Kidney (tissue), 14 donors: ENCODE measurements around the gene NPAS3. TPM values are rescaled to one million over a fixed set of nuclear protein-coding genes. Genes with fewer than 3 reads are reported as not detected.

Source experiments
- DNase-seq, 5 donors: peaks; one replicate each; pipeline ENCODE4 v3.0.0-alpha.2; 2013 to 2020
- FAIRE-seq: peaks from 2 replicates; lab custom pipeline; 2012; peaks lifted over from hg19 to GRCh38; lab: Jason Lieb, UNC
- H3K27ac ChIP-seq, 2 donors: one replicate each; pipeline ENCODE4 v1.7.0; 2013; ENCODE audit warnings: low read depth in 2 of 2, low read length in 2 of 2, inconsistent platforms in 1 of 2
- H3K27me3 ChIP-seq: one replicate; pipeline ENCODE4 v1.7.1; 2013; ENCODE audit warnings: low read length, inconsistent platforms; ENCODE audit not compliant: control insufficient read depth, insufficient read depth
- H3K36me3 ChIP-seq, 3 donors: one replicate each; pipeline versions ENCODE4 v1.7.0 to v1.7.1; 2013; ENCODE audit warnings: low read length in 3 of 3, control low read depth in 1 of 3, inconsistent platforms in 1 of 3; ENCODE audit not compliant: insufficient read depth in 3 of 3, control insufficient read depth in 2 of 3
- H3K4me1 ChIP-seq, 3 donors: one replicate each; pipeline versions ENCODE4 v1.7.0 to v1.7.1; 2013; ENCODE audit warnings: low read length in 3 of 3, inconsistent platforms in 1 of 3, low read depth in 1 of 3; ENCODE audit not compliant: control insufficient read depth in 2 of 3, insufficient read depth in 2 of 3
- H3K4me3 ChIP-seq, 3 donors: one replicate each; pipeline versions ENCODE4 v1.7.0 to v1.8.1; 2013; ENCODE audit warnings: low read length in 3 of 3, control low read depth in 1 of 3, inconsistent platforms in 1 of 3
- H3K9ac ChIP-seq, 3 donors: one replicate each; pipeline versions ENCODE4 v1.7.0 to v1.7.1; 2013; ENCODE audit warnings: low read length in 3 of 3, control low read depth in 1 of 3, inconsistent platforms in 1 of 3
- H3K9me3 ChIP-seq, 3 donors: one replicate each; pipeline versions ENCODE4 v1.7.0 to v1.7.1; 2013; ENCODE audit warnings: low read length in 3 of 3, control low read depth in 1 of 3, inconsistent platforms in 1 of 3; ENCODE audit not compliant: control insufficient read depth in 2 of 3, insufficient read depth in 1 of 3
- intact Hi-C: fragments of 100-400 bp; cut with DNase I; formaldehyde crosslinking; loops from one replicate; pipeline ENCODE4 v1.11.1; 2022
- polyA plus RNA-seq: library from polyadenylated mRNA; stranded (reverse); fragments of 350-450 nt; fragmentation: Illumina TruSeq; extraction: RNeasy Lipid Tissue Mini Kit (QIAGEN cat#74804); gene quantifications from one replicate; pipeline ENCODE4 v1.2.3, GENCODE V29; 2014; ENCODE audit warnings: low read depth, low replicate concordance; ENCODE audit not compliant: insufficient read depth
- total RNA-seq: library from RNA; stranded (reverse); fragmentation: NEBNext Ultra II Directional; extraction: Animal tissue kit (Norgen Biotek cat#: 25700); gene quantifications from one replicate; pipeline ENCODE4 v1.2.1, GENCODE V29; 2021
- TF ChIP-seq, protein P1 (sequence below): IDR thresholded peaks from 3 replicates; pipeline ENCODE4 v1.5.1; 2012; ENCODE audit warnings: mild to moderate bottlenecking, moderate library complexity, borderline replicate concordance; ENCODE audit not compliant: insufficient read depth; ENCODE audit errors: extremely low read depth
- donor health status: control.
- donor health status: control.
- donor health status: control.
- donor health status: control.
- donor health status: control.
- donor health status: DM: yes; HTN: yes; CAD: no.
- donor health status: Normal renal cell carcinoma (clear cell type).

NPAS3 gene
- total and polyA plus RNA-seq, 2 donors from 2014 or later = 0.82 to 5.0 TPM

DNA sequence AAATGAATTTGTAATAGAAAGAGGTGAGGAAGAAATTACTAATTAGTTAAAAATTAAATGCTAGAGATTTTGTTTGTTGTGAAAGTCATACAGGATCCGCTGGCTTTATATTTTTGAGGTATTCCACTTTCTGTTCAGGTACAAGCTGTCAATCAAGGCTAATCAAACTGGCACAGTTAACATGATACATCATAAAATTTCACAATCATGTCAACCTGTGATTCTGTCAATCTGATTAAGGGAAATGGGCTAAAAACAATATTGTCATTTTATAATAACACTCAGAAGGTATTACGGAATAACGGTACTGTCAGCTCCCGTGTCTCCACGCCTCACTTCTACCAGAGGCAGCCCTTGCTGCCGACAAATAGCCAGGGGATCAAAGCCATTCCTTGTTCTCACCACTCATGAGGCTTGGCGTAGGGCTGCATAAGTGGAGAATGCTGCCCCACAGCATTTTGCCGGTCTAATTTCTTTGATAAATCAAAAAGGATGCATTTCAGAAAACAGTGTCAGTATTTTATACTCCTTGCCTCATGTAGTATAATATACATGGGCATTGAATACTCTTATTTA lies 352.9 kb downstream of the NPAS3 start:
- H3K27ac ChIP-seq = no peak overlapping the region
- H3K27me3 ChIP-seq = no peaks in the 10 kb centered on the region
- H3K4me1 ChIP-seq = no peaks in the 10 kb centered on the region
- intact Hi-C loops = no loop called here
- H3K36me3 ChIP-seq = no peaks in the 10 kb centered on the region
- no peaks in the 10 kb centered on the region for H3K9me3 ChIP-seq
- no peak overlapping the region for H3K4me3 ChIP-seq
- no peak for DNase-seq
- TF ChIP-seq, protein P1, sequence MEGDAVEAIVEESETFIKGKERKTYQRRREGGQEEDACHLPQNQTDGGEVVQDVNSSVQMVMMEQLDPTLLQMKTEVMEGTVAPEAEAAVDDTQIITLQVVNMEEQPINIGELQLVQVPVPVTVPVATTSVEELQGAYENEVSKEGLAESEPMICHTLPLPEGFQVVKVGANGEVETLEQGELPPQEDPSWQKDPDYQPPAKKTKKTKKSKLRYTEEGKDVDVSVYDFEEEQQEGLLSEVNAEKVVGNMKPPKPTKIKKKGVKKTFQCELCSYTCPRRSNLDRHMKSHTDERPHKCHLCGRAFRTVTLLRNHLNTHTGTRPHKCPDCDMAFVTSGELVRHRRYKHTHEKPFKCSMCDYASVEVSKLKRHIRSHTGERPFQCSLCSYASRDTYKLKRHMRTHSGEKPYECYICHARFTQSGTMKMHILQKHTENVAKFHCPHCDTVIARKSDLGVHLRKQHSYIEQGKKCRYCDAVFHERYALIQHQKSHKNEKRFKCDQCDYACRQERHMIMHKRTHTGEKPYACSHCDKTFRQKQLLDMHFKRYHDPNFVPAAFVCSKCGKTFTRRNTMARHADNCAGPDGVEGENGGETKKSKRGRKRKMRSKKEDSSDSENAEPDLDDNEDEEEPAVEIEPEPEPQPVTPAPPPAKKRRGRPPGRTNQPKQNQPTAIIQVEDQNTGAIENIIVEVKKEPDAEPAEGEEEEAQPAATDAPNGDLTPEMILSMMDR = no peak
- no peak for FAIRE-seq
- no peak overlapping the region for H3K9ac ChIP-seq

DNA sequence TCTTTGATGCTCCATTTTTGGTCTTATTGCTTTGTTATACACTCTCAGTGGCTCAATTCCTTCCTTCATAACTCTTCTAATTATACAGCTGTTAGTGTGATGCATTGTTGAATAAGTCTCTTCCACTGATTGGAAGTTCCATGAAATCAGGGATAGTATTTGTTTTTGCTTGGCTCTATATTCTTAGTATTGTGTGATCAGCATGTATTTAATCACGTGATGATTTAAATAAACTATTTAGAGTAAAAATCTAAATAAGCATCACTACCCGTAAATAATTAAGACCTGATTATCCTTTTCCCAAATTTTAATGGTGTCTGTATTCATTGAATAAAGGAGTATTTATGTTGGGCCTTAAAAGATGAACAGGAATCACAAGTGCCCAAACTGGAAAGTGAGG lies 355.7 kb downstream of the NPAS3 start:
- Histone ChIP-seq H3K27me3 (no peaks in the 10 kb centered on the region), H3K9me3 (no peaks in the 10 kb centered on the region), H3K36me3 (no peaks in the 10 kb centered on the region), H3K27ac (no peak overlapping the region), H3K4me1 (no peaks in the 10 kb centered on the region), H3K4me3 (no peak overlapping the region), H3K9ac (no peak overlapping the region)
- TF ChIP-seq, protein P1 = no peak
- FAIRE-seq = no peak
- intact Hi-C loops = no loop called here
- DNase-seq = no peak

DNA sequence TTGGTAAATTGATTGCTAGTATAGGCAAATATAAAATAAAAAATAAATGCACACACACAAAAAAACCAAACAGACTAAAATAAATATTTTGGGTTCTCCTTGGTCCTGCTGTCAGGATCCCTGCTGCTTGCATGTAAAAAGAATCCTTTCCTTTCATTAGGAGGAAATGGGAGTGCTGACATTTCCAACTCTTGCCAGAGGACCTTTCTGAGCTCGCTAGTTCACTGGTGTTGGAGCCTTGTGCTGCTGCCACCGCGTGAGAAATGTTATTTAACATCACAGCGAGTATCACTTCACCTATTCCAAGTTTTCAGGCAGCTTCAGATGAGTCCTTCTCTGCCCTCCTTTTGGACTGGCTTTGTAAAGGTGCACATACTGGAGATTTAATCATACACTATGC lies 358.9 kb downstream of the NPAS3 start:
- TF ChIP-seq, protein P1 = no peak
- H3K36me3 ChIP-seq = no peaks in the 10 kb centered on the region
- FAIRE-seq (no peak), DNase-seq (no peak)
- intact Hi-C loops = no loop called here
- no peaks in the 10 kb centered on the region for H3K9me3 ChIP-seq
- no peaks in the 10 kb centered on the region for H3K4me1 ChIP-seq
- no peak overlapping the region for H3K9ac ChIP-seq
- no peak overlapping the region for H3K27ac ChIP-seq
- no peaks in the 10 kb centered on the region for H3K27me3 ChIP-seq
- no peak overlapping the region for H3K4me3 ChIP-seq

DNA sequence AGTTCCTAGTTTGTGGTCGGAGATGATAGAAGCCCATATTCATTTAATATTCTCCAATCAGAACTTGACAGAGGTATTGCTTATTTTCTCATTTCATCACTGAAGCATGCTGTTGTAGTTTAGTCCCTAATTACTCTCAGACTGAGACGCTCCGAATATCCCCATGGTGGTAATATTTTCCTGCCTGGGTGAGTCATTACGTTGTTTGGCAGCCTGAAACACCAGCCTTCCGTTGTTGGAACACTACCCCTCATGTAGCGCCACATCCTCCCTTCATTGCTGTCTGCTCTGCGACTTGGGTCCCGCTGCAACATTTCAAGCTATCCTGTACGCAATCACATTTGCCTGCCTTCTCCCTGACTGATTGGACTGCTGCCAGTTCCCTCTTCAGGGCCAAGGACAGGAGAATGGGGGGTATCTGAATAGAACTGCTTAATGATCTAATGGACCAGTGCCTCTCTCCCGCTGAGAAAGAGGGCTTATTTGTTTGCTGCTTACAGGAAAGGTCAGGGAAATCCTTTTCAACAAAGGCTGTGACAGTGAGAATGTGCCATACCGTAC lies 369.1 kb downstream of the NPAS3 start:
- H3K27me3 ChIP-seq = no peaks in the 10 kb centered on the region
- no peak overlapping the region for H3K4me3 ChIP-seq
- H3K27ac ChIP-seq = no peak overlapping the region
- H3K9me3 ChIP-seq = no peaks in the 10 kb centered on the region
- intact Hi-C loops = no loop called here
- no peaks in the 10 kb centered on the region for H3K4me1 ChIP-seq
- H3K9ac ChIP-seq = no peak overlapping the region
- DNase-seq = peak in 3 of 5 donors; percentile 10 to 36 (median 35)
- FAIRE-seq = no peak
- TF ChIP-seq, protein P1 = no peak
- no peaks in the 10 kb centered on the region for H3K36me3 ChIP-seq
